Esophagus muscularis mucosa (tissue), 3 donors: Measurements from ENCODE around the gene RERE.

ENCODE experiments used
- POLR2A ChIP-seq: fragments of 450-650 bp; IDR thresholded peaks from one replicate; pipeline ENCODE4 v1.6.1; 2017; ENCODE audit warnings: antibody characterized with exemption, moderate library complexity, mild to moderate bottlenecking, low read depth
- POLR2AphosphoS5 ChIP-seq, 2 donors: sonication (generic); formaldehyde crosslinking; IDR thresholded peaks; one replicate each; pipeline ENCODE4 v1.6.1; 2017; ENCODE audit warnings: antibody characterized with exemption in 2 of 2
- TF ChIP-seq, protein P1 (sequence below), 3 experiments: fragments of 200-600 bp in 2 of 3; fragments of 450-650 bp in 1 of 3; sonication (generic) in 2 of 3; IDR thresholded peaks; one replicate each; pipeline ENCODE4 v1.5.1; 2017 to 2019; ENCODE audit warnings: antibody characterized with exemption in 3 of 3, mild to moderate bottlenecking in 2 of 3, moderate library complexity in 1 of 3

DNA sequence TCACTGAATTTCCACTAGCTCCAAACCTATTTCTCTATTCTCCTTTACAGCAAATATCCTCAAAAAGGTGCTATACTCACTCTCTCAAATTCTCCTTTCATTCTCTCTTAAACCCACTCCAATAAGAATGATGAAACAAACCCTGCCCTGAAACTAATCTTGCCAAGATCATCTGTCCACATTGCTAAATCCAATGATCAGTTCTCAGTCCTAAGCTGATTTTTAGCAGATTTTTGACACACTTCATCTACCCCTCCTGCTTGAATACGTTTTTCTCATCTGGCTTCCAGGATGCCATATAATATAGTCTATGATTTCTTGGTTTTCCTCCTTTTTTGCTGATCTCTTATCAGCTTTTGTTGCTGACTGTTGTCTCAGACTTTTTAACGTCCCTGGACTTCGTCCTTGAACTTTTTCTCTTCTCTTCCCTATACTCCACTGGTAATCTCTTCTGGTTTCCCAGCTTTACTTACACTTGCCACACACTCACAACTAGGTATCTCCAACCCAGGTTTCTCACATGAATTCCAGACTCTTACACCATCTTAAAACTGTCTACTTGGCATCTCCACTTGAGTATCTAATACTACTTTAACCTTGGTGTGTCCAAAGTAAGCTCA is 35.3 kb downstream of the RERE start:
- TF ChIP-seq, protein P1, sequence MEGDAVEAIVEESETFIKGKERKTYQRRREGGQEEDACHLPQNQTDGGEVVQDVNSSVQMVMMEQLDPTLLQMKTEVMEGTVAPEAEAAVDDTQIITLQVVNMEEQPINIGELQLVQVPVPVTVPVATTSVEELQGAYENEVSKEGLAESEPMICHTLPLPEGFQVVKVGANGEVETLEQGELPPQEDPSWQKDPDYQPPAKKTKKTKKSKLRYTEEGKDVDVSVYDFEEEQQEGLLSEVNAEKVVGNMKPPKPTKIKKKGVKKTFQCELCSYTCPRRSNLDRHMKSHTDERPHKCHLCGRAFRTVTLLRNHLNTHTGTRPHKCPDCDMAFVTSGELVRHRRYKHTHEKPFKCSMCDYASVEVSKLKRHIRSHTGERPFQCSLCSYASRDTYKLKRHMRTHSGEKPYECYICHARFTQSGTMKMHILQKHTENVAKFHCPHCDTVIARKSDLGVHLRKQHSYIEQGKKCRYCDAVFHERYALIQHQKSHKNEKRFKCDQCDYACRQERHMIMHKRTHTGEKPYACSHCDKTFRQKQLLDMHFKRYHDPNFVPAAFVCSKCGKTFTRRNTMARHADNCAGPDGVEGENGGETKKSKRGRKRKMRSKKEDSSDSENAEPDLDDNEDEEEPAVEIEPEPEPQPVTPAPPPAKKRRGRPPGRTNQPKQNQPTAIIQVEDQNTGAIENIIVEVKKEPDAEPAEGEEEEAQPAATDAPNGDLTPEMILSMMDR (IDR thresholded peaks at IDR 0.05) = no peak
- no peak for TF ChIP-seq POLR2AphosphoS5 (IDR thresholded peaks at IDR 0.05)
- TF ChIP-seq POLR2A = no peak
